ENCODE measurements around the gene TMEM186. TPM values are rescaled to one million over a fixed set of nuclear protein-coding genes. Genes with fewer than 3 reads are reported as not detected.

The TMEM186 gene
- total and polyA plus RNA-seq, 4 experiments from 2014 or later: 9.4 to 20.0 (median 16.7) TPM

DNA sequence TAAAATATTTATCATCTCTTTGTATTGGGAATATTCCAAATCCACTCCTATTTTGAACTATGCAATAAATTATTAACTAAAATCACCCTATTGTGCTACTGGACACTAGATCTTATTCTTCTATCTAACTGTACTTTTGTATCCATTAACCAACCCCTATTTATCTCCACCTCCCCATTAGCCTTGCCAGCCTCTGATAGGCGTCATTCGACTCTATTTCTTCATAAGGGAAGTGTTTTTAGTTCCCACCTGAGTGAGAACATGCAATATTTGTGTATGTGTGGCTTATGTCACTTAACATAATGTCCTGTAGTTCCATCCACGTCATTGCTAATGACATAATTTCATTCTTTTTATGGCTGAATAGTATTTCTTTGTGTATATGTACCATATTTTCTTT is 23.9 kb downstream of the TMEM186 start:
- H3K4me3 Mint-ChIP-seq: no peak overlapping the region
- peaks cover 53 to 59% of the 10 kb centered on the region in 2 donors for H3K36me3 Mint-ChIP-seq
- no peaks in the 10 kb centered on the region for H3K27me3 Mint-ChIP-seq
- no peaks in the 10 kb centered on the region for H3K27me3 ChIP-seq (ENCODE audit: insufficient read depth, low read length)
- no peak for DNase-seq
- no peak overlapping the region for H3K27ac ChIP-seq (ENCODE audit: low read depth, low read length)
- intact Hi-C loops (cut with micrococcal nuclease): no loop called here
- ChIA-PET CTCF (ENCODE audit: partially characterized antibody) (no interaction called here), POLR2A (ENCODE audit: partially characterized antibody) (no interaction called here)
- H3K36me3 ChIP-seq (ENCODE audit: insufficient read depth, low read length): peaks cover 16% of the 10 kb centered on the region
- H3K4me1 Mint-ChIP-seq: no peaks in the 10 kb centered on the region
- no peaks in the 10 kb centered on the region for H3K9me3 Mint-ChIP-seq
- H3K27ac Mint-ChIP-seq: no peak overlapping the region
- H3K4me3 ChIP-seq (ENCODE audit: low read length in 2 of 2): no peak overlapping the region
- no peaks in the 10 kb centered on the region for H3K9me3 ChIP-seq (ENCODE audit: control insufficient read depth in 1 of 2, low read length in 2 of 2)
- H3K4me1 ChIP-seq (ENCODE audit: insufficient read depth, low read length): no peaks in the 10 kb centered on the region

GRCh38 chr16:8768692-8769091 is 28.7 kb downstream of the TMEM186 start:
- Mint-ChIP-seq H3K4me1 (no peaks in the 10 kb centered on the region), H3K4me3 (no peak overlapping the region), H3K36me3 (peaks cover 32 to 42% of the 10 kb centered on the region in 2 donors), H3K9me3 (no peaks in the 10 kb centered on the region), H3K27ac (peak overlapping the region in 1 of 7 donors; percentile 73), H3K27me3 (no peaks in the 10 kb centered on the region)
- DNase-seq: no peak
- Histone ChIP-seq H3K9me3 (ENCODE audit: control insufficient read depth in 1 of 2, low read length in 2 of 2) (no peaks in the 10 kb centered on the region), H3K4me3 (ENCODE audit: low read length in 2 of 2) (no peak overlapping the region), H3K4me1 (ENCODE audit: insufficient read depth, low read length) (no peaks in the 10 kb centered on the region), H3K36me3 (ENCODE audit: insufficient read depth, low read length) (peaks cover 9% of the 10 kb centered on the region), H3K27ac (ENCODE audit: low read depth, low read length) (no peak overlapping the region), H3K27me3 (ENCODE audit: insufficient read depth, low read length) (no peaks in the 10 kb centered on the region)
- ChIA-PET POLR2A (ENCODE audit: partially characterized antibody) (no interaction called here), CTCF (ENCODE audit: partially characterized antibody) (no interaction called here)
- intact Hi-C loops (cut with micrococcal nuclease): no loop called here

DNA sequence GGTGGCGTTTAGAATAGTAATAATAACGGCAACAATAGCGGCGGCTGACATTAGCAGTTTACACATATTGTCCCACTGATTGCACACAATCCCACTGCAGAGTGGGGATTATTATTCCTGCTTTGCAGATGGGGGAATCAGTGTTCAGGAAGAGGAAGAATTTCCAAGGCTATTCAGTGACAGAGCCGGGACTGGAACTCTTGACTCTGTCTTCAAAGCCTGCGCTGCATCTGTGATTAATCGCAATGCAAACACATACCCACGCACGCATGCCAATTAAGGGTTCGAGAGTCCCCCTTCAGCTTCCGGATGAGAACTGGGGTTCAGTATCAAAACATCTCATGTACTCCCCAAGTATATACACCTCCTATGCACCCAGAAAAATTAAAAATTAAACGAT is 29.2 kb downstream of the TMEM186 start:
- no peaks in the 10 kb centered on the region for H3K9me3 ChIP-seq (ENCODE audit: control insufficient read depth in 1 of 2, low read length in 2 of 2)
- no peaks in the 10 kb centered on the region for H3K27me3 ChIP-seq (ENCODE audit: insufficient read depth, low read length)
- Mint-ChIP-seq H3K4me3 (no peak overlapping the region), H3K36me3 (peaks cover 28 to 40% of the 10 kb centered on the region in 2 donors), H3K4me1 (no peaks in the 10 kb centered on the region), H3K27ac (peak overlapping the region in 1 of 7 donors; percentile 73), H3K27me3 (no peaks in the 10 kb centered on the region), H3K9me3 (no peaks in the 10 kb centered on the region)
- peaks cover 9% of the 10 kb centered on the region for H3K36me3 ChIP-seq (ENCODE audit: insufficient read depth, low read length)
- no peak overlapping the region for H3K4me3 ChIP-seq (ENCODE audit: low read length in 2 of 2)
- POLR2A ChIA-PET (ENCODE audit: partially characterized antibody): no interaction called here
- intact Hi-C loops (cut with micrococcal nuclease): no loop called here
- no peak overlapping the region for H3K27ac ChIP-seq (ENCODE audit: low read depth, low read length)
- DNase-seq: no peak
- H3K4me1 ChIP-seq (ENCODE audit: insufficient read depth, low read length): no peaks in the 10 kb centered on the region
- CTCF ChIA-PET (ENCODE audit: partially characterized antibody): no interaction called here

- Histone ChIP-seq H3K27me3 (ENCODE audit: insufficient read depth, low read length) (no peaks in the 10 kb centered on the region), H3K9me3 (ENCODE audit: control insufficient read depth in 1 of 2, low read length in 2 of 2) (no peaks in the 10 kb centered on the region), H3K4me3 (ENCODE audit: low read length in 2 of 2) (no peak overlapping the region), H3K27ac (ENCODE audit: low read depth, low read length) (no peak overlapping the region), H3K36me3 (ENCODE audit: insufficient read depth, low read length) (peaks cover 6% of the 10 kb centered on the region), H3K4me1 (ENCODE audit: insufficient read depth, low read length) (no peaks in the 10 kb centered on the region)
- CTCF ChIA-PET (ENCODE audit: partially characterized antibody): no interaction called here
- Mint-ChIP-seq H3K4me3 (no peak overlapping the region), H3K36me3 (peaks cover 21 to 31% of the 10 kb centered on the region in 2 donors), H3K4me1 (no peaks in the 10 kb centered on the region), H3K9me3 (no peaks in the 10 kb centered on the region), H3K27ac (no peak overlapping the region), H3K27me3 (no peaks in the 10 kb centered on the region)
- intact Hi-C loops (cut with micrococcal nuclease): no loop called here
- POLR2A ChIA-PET (ENCODE audit: partially characterized antibody): no interaction called here
- no peak for DNase-seq
Observed at GRCh38 chr16:8767176-8767575, 30.3 kb downstream of the TMEM186 start.

DNA sequence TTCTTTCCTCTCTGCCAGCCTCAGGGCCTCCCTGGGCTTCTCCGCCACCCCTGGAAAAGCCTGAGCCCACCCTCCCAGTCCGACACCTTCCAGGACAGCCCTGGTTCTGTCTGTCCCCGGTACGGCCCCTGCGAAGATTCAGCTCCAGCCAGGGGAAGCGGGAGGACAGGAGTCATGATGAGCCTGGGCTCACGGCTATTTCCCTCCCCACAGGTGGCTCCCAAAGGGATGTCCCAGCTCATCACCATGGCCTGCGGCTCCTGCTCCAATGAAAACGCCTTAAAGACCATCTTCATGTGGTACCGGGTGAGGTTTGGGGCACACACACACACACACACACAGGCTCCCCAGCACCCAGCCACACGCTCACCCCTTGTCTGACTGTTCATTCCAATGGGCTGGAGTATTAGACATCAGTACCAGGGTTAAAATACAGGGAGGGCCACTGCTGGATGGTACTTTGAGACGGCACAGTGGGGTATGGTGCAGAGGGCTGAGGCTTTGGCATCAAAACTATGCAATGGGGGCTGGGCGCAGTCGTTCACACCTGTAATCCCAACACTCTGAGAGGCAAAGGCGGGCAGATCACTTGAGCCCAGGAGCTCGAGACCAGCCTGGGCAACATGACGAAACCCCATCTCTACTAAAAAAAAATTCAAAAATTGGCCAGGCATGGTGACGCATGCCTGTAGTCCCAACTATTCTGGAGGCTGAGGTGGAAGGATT is 32.8 kb downstream of the TMEM186 start:
- no peak overlapping the region for H3K4me3 Mint-ChIP-seq
- DNase-seq: no peak
- Histone ChIP-seq H3K27ac (ENCODE audit: low read depth, low read length) (no peak overlapping the region), H3K4me1 (ENCODE audit: insufficient read depth, low read length) (no peaks in the 10 kb centered on the region), H3K27me3 (ENCODE audit: insufficient read depth, low read length) (no peaks in the 10 kb centered on the region), H3K4me3 (ENCODE audit: low read length in 2 of 2) (no peak overlapping the region), H3K9me3 (ENCODE audit: control insufficient read depth in 1 of 2, low read length in 2 of 2) (no peaks in the 10 kb centered on the region), H3K36me3 (ENCODE audit: insufficient read depth, low read length) (peaks cover 5% of the 10 kb centered on the region)
- ChIA-PET CTCF (ENCODE audit: partially characterized antibody) (interaction anchor here (0.9 kb wide), 1 partner anchor 113 kb away, joined by 3 read pairs; no protein-coding TSS in a partner anchor), POLR2A (ENCODE audit: partially characterized antibody) (no interaction called here)
- H3K4me1 Mint-ChIP-seq: no peaks in the 10 kb centered on the region
- no peaks in the 10 kb centered on the region for H3K27me3 Mint-ChIP-seq
- no peak overlapping the region for H3K27ac Mint-ChIP-seq
- H3K9me3 Mint-ChIP-seq: no peaks in the 10 kb centered on the region
- peaks cover 21 to 32% of the 10 kb centered on the region in 2 donors for H3K36me3 Mint-ChIP-seq
- intact Hi-C loops (cut with micrococcal nuclease): no loop called here

GRCh38 chr16:8763899-8764298 is 33.5 kb downstream of the TMEM186 start:
- Histone ChIP-seq H3K36me3 (ENCODE audit: insufficient read depth, low read length) (peaks cover 4% of the 10 kb centered on the region), H3K4me3 (ENCODE audit: low read length in 2 of 2) (no peak overlapping the region), H3K4me1 (ENCODE audit: insufficient read depth, low read length) (no peaks in the 10 kb centered on the region), H3K27me3 (ENCODE audit: insufficient read depth, low read length) (no peaks in the 10 kb centered on the region), H3K27ac (ENCODE audit: low read depth, low read length) (no peak overlapping the region), H3K9me3 (ENCODE audit: control insufficient read depth in 1 of 2, low read length in 2 of 2) (no peaks in the 10 kb centered on the region)
- POLR2A ChIA-PET (ENCODE audit: partially characterized antibody): no interaction called here
- no peak overlapping the region for H3K4me3 Mint-ChIP-seq
- CTCF ChIA-PET (ENCODE audit: partially characterized antibody): interaction anchor here (0.9 kb wide), 1 partner anchor 114 kb away, joined by 3 read pairs; no protein-coding TSS in a partner anchor
- intact Hi-C loops (cut with micrococcal nuclease): no loop called here
- no peaks in the 10 kb centered on the region for H3K27me3 Mint-ChIP-seq
- H3K36me3 Mint-ChIP-seq: peaks cover 18 to 29% of the 10 kb centered on the region in 2 donors
- no peaks in the 10 kb centered on the region for H3K4me1 Mint-ChIP-seq
- no peaks in the 10 kb centered on the region for H3K9me3 Mint-ChIP-seq
- H3K27ac Mint-ChIP-seq: no peak overlapping the region
- DNase-seq: no peak

GRCh38 chr16:8763083-8763482 is 34.4 kb downstream of the TMEM186 start:
- H3K4me3 ChIP-seq (ENCODE audit: low read length in 2 of 2): no peak overlapping the region
- ChIA-PET CTCF (ENCODE audit: partially characterized antibody) (no interaction called here), POLR2A (ENCODE audit: partially characterized antibody) (no interaction called here)
- Mint-ChIP-seq H3K27ac (no peak overlapping the region), H3K4me3 (no peak overlapping the region), H3K27me3 (no peaks in the 10 kb centered on the region), H3K36me3 (peaks cover 11 to 21% of the 10 kb centered on the region in 2 donors), H3K4me1 (no peaks in the 10 kb centered on the region), H3K9me3 (no peaks in the 10 kb centered on the region)
- intact Hi-C loops (cut with micrococcal nuclease): no loop called here
- H3K4me1 ChIP-seq (ENCODE audit: insufficient read depth, low read length): no peaks in the 10 kb centered on the region
- H3K27ac ChIP-seq (ENCODE audit: low read depth, low read length): no peak overlapping the region
- H3K36me3 ChIP-seq (ENCODE audit: insufficient read depth, low read length): no peaks in the 10 kb centered on the region
- H3K27me3 ChIP-seq (ENCODE audit: insufficient read depth, low read length): no peaks in the 10 kb centered on the region
- no peaks in the 10 kb centered on the region for H3K9me3 ChIP-seq (ENCODE audit: control insufficient read depth in 1 of 2, low read length in 2 of 2)
- DNase-seq: no peak

All from CD4-positive, alpha-beta memory T cell (primary cell).